Mesodermal cell (in vitro differentiated cells): ENCODE data around the gene SNAI1.
"Not testable (repeated sequence)": the region's sequence is repeated elsewhere in the genome, so short reads cannot be mapped to it uniquely, and the experiment has no call there.

ENCODE experiments used
- H3K27ac ChIP-seq: 2 replicates; pipeline ENCODE4 v1.7.0; 2013; ENCODE audit warnings: mild to moderate bottlenecking, low read depth, low read length, moderate library complexity; ENCODE audit not compliant: severe bottlenecking
- H3K36me3 ChIP-seq: 2 replicates; pipeline ENCODE4 v1.7.1; 2013; ENCODE audit warnings: mild to moderate bottlenecking, low read length, moderate library complexity; ENCODE audit not compliant: control insufficient read depth, insufficient read depth
- H3K4me1 ChIP-seq: one replicate; pipeline ENCODE4 v1.7.1; 2013; ENCODE audit warnings: mild to moderate bottlenecking, low read length; ENCODE audit not compliant: insufficient read depth, control insufficient read depth, poor library complexity, severe bottlenecking
- H3K4me3 ChIP-seq: 2 replicates; pipeline ENCODE4 v1.7.0; 2013; ENCODE audit warnings: low read length, control low read depth, mild to moderate bottlenecking; ENCODE audit not compliant: insufficient read depth, poor library complexity, severe bottlenecking; ENCODE audit errors: extremely low read depth
- H3K9me3 ChIP-seq: 2 replicates; pipeline ENCODE4 v1.7.1; 2013; ENCODE audit warnings: mild to moderate bottlenecking, low read length, moderate library complexity; ENCODE audit not compliant: control insufficient read depth
- WGBS, 2 experiments: methylation state at CpG; one replicate each; pipeline ENCODE4 v1.1.5; 2013; ENCODE audit warnings: missing lambda C conversion rate in 2 of 2; ENCODE audit not compliant: insufficient coverage in 2 of 2; 5-methylcytosine and 5-hydroxymethylcytosine counted together

SNAI1 gene

DNA sequence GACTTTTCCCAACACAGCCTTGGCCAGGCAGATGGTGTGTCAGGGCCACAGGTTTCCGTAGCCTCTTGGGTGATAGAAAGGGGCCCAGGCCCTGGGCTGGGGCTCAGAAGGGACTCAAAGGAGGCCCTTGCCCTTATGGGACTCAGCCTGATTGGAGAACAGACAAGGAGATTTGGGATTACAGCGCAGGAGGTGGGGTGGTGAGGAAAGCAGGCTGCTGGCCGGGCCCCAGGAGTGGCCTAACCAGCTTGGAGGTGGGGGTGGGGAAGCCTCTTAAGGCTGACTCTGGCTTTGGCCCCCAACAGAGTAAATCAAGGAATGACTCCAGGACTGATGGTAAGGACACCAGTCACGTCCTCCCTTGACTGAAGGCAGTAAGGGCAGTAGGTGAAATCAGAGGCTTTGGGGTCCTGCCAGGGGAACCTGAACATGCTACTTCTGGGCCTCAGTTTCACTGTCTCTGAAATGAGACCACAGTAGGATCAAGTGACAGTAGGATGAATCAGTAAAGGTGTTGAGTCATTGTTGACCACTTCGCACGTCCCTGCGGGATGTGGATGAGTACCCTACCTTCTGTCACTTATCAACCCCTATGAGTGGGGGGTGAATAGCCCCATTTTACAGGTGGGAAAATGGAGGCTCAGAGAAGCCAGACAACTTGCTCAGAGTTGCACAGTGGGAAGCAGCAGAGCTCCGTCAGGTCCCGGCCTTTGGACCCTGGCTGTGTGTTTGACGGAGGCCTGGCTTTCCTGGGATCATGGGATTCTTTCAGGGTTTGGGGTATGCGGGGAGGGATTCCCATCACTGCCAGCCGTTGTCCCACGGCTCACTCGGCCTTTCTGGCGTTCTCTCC is 4.5 kb downstream of the SNAI1 start:
- Histone ChIP-seq H3K4me3 (peak overlapping the region; percentile 99), H3K9me3 (no peaks in the 10 kb centered on the region), H3K4me1 (peaks cover 71% of the 10 kb centered on the region), H3K36me3 (peaks cover 50% of the 10 kb centered on the region), H3K27ac (peak overlapping the region; percentile 16)
- 85 to 89% methylated on average over 10 to 12 of the region's 15 CpGs for WGBS, 2 experiments

DNA sequence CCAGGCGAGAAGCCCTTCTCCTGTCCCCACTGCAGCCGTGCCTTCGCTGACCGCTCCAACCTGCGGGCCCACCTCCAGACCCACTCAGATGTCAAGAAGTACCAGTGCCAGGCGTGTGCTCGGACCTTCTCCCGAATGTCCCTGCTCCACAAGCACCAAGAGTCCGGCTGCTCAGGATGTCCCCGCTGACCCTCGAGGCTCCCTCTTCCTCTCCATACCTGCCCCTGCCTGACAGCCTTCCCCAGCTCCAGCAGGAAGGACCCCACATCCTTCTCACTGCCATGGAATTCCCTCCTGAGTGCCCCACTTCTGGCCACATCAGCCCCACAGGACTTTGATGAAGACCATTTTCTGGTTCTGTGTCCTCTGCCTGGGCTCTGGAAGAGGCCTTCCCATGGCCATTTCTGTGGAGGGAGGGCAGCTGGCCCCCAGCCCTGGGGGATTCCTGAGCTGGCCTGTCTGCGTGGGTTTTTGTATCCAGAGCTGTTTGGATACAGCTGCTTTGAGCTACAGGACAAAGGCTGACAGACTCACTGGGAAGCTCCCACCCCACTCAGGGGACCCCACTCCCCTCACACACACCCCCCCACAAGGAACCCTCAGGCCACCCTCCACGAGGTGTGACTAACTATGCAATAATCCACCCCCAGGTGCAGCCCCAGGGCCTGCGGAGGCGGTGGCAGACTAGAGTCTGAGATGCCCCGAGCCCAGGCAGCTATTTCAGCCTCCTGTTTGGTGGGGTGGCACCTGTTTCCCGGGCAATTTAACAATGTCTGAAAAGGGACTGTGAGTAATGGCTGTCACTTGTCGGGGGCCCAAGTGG is 5.3 kb downstream of the SNAI1 start:
- no peak overlapping the region for H3K4me3 ChIP-seq
- WGBS, 2 experiments: 84 to 87% methylated on average over 12 to 15 of the region's 18 CpGs
- peaks cover 50% of the 10 kb centered on the region for H3K36me3 ChIP-seq
- H3K9me3 ChIP-seq: no peaks in the 10 kb centered on the region
- H3K4me1 ChIP-seq: peaks cover 71% of the 10 kb centered on the region
- H3K27ac ChIP-seq: peak overlapping the region; percentile 16

DNA sequence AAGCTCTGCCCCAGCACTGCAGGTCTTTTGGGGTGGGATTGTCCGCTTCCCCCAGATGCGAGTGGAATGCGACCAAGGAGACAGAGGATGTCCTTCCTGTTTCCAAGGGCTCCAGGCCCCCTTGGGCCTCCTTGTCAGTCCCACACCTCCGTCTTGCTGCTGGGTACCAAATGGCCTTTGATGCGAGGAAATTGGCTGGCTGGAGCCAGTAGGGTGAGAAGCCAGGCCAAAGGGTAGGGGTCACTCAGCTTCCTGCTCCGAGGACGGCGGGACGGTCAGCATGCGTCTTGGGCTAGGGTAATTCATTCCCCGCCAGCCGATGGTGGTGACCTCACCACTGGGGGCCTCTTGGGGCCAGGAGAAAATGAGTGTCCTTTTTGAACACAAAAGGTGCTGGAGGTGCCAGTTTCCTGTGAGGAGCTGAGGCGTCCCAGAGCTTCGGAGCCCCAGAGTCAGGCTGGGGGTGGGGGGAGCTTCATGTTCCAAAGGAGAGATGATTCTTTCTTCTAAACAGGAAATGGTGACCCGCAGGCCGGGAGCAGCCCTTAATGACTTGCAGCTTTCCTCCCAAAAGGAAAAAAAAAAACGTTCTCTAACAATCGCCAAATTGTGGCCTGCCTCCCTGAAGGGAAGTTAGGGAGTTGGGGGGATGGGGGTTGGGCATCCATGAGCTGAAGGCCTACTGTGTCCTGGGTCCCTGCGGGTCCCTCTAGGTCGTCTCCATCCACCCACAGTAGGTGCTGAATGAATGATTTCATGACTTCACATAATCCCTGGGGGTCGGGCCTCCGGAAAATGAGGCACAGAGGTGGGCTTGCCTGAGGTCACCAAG is 6.7 kb downstream of the SNAI1 start:
- Histone ChIP-seq H3K9me3 (no peaks in the 10 kb centered on the region), H3K4me3 (no peak overlapping the region), H3K36me3 (peaks cover 42% of the 10 kb centered on the region), H3K27ac (peak overlapping the region; percentile 82), H3K4me1 (peaks cover 68% of the 10 kb centered on the region)
- 18 to 26% methylated on average over 16 to 17 of the region's 22 CpGs for WGBS, 2 experiments

DNA sequence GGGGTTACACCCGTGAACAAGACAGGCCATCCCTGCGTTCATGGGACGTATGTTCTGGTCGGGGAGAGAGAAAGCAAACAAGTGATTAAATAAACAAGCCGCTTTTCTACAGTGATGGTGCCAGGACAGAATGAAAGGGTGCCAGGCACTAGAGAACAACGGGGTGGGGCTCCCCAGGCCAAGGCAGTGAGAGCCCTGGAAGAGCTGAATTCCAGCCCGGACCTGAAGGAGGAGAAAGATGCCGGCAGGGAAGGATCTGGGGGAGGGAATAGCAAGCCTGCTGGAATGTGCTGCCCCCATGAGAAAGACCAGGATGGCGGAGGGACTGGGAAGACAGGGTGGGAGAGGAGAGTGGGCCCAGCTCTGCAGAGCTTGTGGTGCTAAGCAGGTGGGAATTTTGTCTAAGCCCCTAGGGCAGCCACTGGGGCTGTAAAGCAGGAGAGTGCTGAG is 7.5 kb downstream of the SNAI1 start:
- 49 to 55% methylated on average over 8 to 9 of the region's 9 CpGs for WGBS, 2 experiments
- Histone ChIP-seq H3K36me3 (peaks cover 33% of the 10 kb centered on the region), H3K4me1 (peaks cover 62% of the 10 kb centered on the region), H3K27ac (peak overlapping the region; percentile 82), H3K4me3 (no peak overlapping the region), H3K9me3 (no peaks in the 10 kb centered on the region)

DNA sequence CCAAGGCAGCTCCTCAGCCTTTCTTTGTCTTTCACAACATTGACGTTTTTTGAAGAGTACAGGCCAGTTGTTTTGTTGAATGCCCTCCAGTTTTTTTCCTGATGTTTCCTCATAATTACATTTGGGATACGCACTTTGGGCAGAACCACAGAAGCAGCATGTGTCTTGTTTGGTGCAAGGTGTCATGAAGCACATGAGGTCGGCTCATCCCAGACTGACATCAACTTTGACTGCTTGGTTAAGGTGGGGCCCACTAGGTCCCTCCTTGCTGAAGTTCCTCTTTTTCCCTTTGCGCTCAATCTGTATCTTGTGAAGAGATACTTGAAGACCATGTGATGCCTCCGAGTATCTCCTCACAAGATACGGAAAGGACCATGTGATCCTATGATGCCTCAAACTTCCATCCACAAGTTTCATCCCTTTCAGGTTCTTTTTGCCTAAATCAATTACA is 10.5 kb downstream of the SNAI1 start:
- Histone ChIP-seq H3K27ac (no peak overlapping the region), H3K4me3 (no peak overlapping the region), H3K36me3 (peaks cover 3% of the 10 kb centered on the region), H3K9me3 (no peaks in the 10 kb centered on the region), H3K4me1 (peaks cover 36% of the 10 kb centered on the region)
- WGBS, 2 experiments: 79 to 93% methylated on average over 4 to 6 of the region's 6 CpGs

DNA sequence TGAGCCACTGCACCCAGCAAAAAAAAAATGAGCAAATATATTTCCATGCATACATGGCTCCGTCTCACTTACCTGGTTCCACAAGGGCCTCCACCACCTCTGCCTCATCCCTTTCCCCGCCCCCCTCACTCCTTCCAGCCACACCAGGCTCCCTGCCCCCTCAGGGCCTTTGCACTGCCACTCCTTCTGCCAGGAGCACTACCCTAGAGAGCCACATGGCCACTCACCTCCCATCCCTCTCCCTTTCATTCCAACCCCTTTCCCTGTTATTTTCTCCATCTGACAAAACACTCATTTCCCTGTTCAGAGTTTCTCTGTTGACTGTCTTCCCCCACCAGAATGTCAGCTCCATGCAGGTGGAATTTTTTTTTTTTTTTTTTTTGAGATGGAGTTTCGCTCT is 12.8 kb downstream of the SNAI1 start:
- no peak overlapping the region for H3K27ac ChIP-seq
- H3K4me1 ChIP-seq: peaks cover 14% of the 10 kb centered on the region
- no peak overlapping the region for H3K4me3 ChIP-seq
- H3K36me3 ChIP-seq: no peaks in the 10 kb centered on the region
- WGBS, 2 experiments: 94 to 100% methylated on average over 2 of the region's 3 CpGs
- no peaks in the 10 kb centered on the region for H3K9me3 ChIP-seq

DNA sequence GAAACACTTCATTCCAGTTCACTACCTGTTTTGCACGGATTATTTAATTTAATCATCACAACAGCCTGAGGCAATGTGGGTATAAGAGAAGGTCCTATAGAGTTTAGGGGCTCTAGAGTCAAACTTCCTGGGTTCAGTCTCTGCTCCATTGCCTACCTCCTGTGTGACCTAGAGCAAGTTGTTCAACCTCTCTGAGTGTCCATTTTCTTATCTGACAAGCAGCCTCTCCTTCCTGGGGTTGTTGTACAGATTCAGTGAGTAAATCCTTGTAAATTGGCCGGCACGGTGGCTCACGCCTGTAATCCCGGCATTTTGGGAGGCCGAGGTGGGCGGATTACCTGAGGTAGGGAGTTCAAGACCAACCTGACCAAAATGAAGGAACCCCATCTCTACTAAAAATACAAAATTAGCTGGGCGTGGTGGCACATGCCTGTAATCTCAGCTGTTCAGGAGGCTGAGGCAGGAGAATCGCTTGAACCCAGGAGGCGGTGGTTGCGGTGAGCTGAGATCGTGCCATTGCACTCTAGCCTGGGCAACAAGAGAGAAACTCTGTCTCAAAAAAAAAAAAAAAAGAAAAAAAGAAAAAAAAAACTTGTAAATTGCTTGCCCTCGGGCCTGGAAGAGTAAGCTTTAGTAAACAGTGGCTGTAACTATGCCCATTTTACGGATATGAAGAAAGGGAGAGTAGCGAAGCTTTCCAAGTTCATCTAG is 15.9 kb downstream of the SNAI1 start:
- H3K4me3 ChIP-seq, H3K27ac ChIP-seq, H3K4me1 ChIP-seq, H3K36me3 ChIP-seq, H3K9me3 ChIP-seq: not testable (repeated sequence)
- 82 to 85% methylated on average over 5 to 9 of the region's 15 CpGs for WGBS, 2 experiments

DNA sequence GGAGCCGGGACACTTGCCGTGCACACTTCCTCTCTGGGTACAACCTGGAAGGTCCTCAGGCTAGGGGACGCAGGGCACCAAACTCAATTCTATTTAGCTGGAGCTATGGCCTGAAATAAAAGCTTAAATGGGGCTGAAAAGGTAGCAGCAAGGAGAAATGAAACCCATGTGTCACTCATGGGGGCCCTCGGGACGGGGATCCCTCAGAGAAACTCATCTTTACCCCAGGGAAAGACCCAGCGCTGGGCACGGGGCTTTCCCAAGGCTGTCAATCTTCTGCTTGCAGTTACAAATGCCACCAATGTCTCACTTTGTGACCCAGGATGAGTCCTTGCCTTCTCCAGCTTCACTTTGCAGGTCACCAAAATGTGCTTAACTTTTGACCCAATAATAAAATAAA is 16.5 kb downstream of the SNAI1 start:
- no peaks in the 10 kb centered on the region for H3K36me3 ChIP-seq
- H3K9me3 ChIP-seq: no peaks in the 10 kb centered on the region
- peaks cover 4% of the 10 kb centered on the region for H3K4me1 ChIP-seq
- no peak overlapping the region for H3K4me3 ChIP-seq
- H3K27ac ChIP-seq: no peak overlapping the region
- 89 to 90% methylated on average over 7 of the region's 7 CpGs for WGBS, 2 experiments

DNA sequence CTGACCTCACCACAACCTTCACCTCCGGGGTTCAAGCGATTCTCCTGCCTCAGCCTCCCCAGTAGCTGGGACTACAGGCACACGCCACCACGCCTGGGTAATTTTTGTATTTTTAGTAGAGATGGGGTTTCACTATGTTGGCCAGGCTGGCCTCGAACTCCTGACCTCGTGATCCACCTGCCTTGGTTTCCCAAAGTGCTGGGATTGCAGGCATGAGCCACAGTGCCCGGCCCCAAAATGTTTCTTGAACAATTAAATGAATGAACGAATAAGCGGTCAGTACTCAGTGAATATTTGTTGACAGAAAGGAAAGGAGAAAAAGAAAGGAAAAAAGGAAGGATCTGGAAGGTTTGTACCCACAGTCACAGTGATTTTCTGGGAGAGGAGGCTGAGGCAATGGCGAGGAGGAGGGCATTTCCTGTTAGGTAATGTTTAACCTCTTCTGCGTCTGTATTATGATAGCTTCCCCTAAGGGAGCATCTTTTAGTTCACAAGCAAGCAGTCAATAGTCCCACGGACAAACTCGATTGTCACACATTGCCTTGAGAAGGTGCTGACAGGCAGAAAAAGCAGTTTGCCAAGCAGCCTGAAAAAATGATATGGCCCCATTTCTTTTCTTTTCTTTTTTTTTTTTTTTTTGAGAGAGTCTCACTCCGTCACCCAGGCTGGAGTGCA is 17.9 kb downstream of the SNAI1 start:
- not testable (repeated sequence) for H3K27ac ChIP-seq, H3K4me3 ChIP-seq, H3K9me3 ChIP-seq, H3K4me1 ChIP-seq, H3K36me3 ChIP-seq
- WGBS, 2 experiments: 95% methylated on average over 8 to 14 of the region's 14 CpGs
